HG02973 (cell line): Measurements from ENCODE around the gene AFP.

Source experiments
- ATAC-seq: cut with Tn5 transposase; IDR thresholded peaks from one replicate; pipeline ENCODE4 v1.9.1; 2021; ENCODE audit warnings: moderate library complexity; ENCODE audit not compliant: unreplicated experiment

The AFP gene

DNA sequence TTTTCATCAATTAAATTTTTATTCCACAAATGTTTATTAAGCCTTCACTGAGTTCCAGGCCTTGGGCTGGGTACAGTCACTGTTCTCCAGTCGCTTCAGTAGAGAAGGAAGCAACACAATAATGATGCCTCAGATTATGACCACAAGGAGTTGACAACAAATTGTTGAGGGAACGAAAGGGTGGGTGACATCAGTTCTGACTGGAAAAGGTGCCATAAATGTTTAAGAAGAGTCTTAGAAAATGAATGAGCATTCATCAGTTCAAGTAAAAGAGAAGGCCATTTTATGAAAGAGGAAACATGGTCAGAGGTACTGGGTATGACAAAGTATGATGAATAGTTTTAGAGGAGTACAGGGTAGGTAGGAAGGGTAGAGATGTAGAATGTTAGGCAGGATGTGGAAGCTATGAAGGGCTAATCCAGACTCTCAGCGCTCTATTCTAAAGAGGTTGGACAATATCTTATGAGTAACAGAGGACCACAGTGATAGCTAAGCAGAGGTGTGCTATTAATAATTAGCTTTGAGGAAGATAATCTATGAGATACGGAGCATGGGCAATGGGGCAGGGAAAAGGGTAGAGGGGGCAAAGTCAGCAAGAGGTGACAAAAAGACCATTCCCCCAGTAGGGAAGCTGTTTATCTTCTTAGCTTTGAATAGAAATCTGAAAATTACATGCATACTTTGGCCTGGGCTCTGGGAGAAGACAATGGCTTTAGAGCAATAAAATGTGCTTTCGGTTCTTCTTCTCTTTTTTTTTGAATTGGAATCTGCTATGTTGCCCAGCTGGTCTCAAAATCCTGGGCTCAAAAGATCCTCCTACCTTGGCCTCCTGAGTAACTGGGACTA lies 20.4 kb downstream of the AFP start:
- no peak for ATAC-seq

DNA sequence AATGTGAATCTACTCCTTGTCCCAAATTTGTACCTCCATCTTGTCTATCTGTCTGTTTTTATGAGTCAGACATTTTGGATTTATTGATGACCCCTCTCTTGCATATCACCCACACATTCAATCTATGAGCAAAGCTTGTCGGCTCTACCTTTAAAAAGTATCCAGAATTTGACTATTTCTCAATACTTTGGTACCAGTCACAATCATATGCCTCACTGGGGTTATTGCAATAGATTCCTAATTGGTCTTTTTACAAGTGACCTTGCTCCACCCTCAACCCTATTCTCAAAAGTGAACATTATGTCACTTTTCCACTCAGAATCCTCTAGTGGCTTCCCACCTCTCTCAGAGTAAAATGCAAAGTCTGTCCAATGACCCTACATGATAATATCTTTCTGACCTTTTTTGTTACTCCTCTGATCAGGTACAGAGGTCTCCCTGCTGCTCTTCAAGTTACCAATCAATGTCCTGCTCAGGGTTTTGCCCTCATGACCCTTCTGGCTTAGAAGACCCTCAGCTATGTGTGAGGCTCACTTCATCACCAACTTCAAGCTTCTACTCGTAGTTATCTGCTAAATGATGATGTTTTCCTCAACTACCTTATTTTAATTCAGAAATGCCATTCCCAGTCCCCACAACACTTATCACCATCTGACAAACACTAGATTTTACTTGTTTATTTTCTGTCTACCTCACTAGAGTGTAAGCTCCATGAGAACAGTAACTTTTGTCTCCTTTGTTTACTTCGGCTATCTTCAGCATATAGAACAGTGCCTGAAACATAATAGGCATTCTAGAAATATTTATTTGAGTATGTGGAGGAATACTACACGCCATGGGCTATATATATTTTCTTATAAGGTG lies 22.4 kb downstream of the AFP start:
- ATAC-seq: no peak

DNA sequence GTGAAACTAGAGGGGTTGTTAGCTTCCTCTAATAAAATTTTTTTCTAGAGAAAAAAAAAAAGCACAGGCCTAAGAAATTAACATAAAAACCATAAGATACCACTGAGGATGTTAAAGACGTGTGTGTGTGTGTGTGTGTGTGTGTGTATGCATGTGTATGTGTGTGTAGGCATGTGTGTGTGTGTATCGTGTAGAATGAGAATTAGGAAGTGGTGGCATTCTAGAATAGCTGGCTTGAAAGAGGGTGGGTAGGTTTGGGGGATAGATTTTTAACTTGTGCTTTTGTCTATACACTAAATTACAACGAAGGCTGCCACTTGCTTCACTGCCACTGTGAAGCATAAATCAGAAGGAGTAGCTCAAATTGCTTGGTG lies 23.0 kb downstream of the AFP start:
- no peak for ATAC-seq

DNA sequence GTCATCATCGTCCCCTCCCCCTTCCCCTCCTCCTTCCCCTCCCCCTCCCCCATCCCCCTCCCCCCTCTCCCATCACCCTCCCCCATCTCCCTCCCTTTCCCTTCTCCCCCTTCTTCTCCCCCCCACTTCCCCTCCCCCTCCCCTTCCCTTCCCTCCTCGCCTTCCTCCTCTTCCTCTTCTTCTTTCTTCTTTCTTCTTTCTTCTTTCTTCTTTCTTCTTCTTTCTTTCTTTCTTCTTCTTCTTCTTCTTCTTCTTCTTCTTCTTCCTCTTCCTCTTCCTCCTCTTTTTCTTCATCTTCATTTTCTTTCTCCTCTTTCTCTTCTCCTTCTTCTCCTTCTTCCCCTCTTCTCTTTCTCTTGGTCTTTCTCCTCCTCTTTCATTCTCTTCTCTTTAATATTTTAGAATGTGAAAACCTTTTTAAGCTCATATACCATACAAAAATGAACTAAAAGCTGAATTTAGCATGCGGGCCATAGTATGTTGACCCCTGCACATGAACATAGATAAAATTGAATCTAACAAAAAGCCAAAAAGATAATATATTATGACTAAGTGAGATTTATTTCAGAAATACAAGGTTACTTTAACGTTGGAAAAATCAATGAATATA lies 25.0 kb downstream of the AFP start:
- ATAC-seq: no peak

DNA sequence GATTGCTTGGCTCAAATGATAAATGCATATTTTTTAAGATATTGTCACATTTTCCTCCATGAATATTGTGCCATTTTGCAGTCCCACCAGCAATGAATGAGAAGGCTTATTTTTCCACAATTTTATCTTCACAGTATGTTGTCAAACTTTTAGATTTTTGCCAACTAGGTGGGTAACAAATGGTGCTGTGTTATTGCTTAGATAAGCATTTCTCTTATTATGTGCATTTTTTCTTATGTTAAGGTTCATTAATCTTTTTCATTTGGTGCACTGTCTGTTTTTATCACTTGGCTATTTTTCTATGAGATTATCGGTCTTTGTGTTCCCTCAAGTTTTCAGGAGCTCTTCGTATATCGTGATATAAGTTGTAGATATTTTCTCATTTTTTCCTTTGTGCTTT lies 32.1 kb downstream of the AFP start:
- no peak for ATAC-seq

DNA sequence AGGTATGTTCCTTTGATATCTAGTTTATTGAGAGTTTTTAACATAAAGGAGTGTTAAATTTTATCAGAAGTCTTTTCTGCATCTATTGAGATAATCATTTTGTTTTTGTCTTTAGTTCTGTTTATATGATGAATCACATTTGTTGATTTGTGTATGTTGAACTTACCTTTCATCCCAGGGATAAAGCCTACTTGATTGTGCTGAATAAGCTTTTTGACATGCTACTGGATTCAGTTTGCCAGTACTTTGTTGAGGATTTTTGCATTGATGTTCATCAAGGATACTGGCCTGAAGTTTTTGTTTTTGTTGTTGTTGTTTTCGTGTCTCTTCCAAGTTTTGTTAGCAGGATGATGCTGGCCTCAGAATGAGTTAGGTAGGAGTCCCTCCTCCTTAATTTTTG lies 34.7 kb downstream of the AFP start:
- no peak for ATAC-seq

DNA sequence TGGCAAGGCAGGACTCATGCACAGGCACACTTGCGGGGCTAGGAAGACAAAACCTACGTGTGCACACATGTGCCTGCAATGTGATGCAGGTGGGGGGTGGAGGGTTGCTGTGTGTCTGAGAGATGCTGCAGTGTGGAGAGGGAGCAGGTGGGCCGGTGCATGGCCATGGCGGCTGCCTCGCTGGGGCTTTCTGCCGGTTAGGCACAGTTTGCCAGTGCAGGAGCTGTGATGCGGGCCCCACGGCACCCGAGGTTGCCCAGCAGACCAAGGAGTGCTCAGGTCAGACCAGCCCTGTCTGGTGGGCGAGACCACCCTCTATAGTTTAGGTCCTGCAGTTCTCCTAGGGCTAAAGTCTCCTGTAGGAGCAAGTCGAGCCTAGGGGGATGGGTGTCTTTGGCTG lies 41.2 kb downstream of the AFP start:
- ATAC-seq: no peak

DNA sequence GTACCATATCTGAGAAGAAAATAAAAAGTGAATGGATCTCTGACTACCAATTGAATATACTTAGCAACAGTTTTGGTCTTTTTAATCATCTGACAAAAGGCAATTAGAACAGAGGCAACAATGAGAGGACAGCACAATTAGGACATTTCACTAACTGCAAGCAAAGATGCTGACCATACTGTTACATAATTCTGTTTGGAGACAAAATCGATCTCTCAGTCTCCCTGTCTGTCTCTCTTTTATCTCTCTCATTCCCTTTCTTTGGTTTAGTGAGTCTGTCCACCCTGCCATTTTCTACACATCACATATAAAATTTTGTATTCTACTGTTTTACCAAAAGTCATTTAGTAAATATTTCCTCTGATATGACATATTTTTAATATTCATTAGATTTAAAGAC lies 43.3 kb downstream of the AFP start:
- ATAC-seq: no peak

DNA sequence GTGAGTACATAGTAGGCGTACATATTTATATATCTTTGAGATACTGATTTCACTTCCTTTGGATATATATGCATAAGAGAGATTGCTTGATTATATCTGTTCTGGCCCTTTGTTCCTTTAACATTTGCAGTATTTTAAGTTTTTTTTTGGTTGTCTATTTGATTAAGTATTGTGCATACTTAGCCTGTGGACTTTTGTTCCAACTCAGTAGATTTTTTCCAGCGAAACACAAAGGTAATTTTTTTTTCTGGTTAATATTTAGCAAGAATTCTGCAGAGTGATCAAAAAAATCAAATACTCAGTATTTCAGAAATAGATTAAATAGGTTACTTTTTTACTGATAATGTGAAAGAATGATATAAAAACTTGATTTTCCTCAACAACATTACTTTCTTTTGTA lies 45.3 kb downstream of the AFP start, which contains the start of gene AFM:
TSS of gene AFM (plus strand) at position 388 of the 400 bp plus-strand sequence. CDS start 31 bp downstream, outside the sequence.
- ATAC-seq: no peak

DNA sequence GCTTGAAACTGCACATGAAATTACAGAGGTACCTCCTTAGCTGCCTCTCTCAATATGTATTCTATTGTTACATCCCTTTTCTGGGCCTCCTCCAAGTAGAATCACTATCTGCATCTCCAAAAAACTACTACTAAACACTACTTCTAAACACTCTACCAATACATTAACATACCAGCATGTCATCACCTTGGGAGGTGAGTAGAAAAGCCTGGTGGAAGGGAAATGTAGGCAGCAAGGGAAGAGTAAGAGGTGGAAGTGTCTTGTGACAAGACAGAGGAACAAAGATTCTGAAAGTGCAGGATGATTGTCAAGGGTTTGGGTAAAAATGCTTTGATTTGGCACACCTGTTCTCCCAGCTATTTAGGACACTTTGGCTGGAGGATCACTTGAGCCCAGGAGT lies 49.1 kb downstream of the AFP start:
- no peak for ATAC-seq

DNA sequence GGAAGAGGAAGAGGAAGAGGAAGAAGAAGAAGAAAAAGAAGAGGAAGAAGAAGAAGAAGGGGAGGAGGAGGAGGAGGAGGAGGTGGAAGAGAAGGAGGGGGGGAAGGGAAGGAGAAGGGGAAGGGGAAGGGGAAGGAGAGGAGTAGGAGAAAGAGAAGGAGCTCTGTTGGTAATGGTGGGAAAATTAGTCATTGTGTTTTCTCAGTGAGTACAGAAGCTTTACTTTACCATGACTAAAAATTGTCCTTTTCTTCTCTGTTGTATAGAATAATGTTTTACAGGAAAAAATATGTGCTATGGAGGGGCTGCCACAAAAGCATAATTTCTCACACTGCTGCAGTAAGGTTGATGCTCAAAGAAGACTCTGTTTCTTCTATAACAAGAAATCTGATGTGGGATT lies 49.6 kb downstream of the AFP start:
- no peak for ATAC-seq

DNA sequence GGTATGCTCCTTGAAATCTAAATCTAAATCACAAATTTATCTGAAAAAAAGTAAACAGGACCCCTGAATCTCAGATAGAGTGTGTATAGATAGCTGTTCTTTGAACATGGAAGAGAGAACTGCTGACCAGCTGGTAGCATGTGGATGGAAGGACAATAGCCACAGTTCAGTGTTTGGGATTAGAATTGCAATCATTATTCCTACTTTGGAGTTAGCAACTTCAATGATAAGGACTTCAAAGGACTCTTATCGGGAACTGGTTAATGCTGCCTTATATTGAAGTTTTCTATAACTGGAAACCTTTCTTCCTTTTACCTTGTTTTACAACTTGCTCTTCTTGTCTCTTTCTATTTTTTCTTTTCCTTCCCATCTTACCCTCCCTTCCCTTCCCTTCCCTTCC lies 50.5 kb downstream of the AFP start:
- no peak for ATAC-seq

DNA sequence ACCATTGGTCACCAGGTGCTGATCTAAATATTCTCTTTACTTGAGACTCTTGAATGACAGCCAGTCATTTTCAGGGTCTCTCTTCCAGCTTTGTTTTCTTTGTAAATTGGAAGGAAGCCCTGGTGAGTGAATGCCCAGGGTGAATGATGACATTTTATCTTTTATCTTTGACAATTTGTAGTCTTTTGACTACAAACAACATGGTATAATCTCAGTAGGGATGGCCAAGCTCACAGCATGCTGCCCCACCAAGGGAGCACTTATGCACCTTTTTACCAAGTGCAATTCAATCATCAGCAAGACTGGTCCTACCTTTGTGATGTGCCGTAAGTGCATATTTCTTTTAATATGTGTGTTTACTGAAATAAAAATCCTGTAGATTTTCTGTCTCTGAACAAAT lies 51.2 kb downstream of the AFP start:
- ATAC-seq: no peak

DNA sequence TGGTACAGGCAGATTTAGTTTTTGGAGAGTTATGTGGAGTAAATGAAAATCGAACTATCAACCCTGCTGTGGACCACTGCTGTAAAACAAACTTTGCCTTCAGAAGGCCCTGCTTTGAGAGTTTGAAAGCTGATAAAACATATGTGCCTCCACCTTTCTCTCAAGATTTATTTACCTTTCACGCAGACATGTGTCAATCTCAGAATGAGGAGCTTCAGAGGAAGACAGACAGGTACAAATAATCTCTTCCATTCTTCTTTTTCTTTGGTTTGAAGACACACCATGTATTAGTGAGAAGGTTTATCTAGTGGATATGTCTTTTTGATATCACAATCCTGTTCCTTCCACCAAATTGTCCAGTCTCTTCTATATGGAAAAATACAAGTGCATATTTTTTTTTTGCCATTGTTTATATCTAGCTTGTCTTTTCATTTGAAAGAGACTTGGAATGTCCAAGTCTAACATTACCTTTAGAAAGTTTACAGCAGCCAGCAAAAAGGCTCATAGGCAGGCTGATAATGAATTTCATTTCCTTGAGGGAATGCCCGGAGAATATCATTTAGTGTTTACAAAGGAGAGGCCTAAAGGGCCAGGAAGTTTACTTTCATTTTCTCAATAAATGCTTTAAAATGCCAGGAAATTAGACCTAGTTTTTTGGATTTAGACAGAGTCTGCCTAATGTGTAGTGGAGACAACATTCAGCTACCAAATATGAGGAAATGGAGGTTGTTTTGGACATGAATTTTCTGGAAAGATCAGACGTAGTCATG lies 64.2 kb downstream of the AFP start:
- no peak for ATAC-seq

DNA sequence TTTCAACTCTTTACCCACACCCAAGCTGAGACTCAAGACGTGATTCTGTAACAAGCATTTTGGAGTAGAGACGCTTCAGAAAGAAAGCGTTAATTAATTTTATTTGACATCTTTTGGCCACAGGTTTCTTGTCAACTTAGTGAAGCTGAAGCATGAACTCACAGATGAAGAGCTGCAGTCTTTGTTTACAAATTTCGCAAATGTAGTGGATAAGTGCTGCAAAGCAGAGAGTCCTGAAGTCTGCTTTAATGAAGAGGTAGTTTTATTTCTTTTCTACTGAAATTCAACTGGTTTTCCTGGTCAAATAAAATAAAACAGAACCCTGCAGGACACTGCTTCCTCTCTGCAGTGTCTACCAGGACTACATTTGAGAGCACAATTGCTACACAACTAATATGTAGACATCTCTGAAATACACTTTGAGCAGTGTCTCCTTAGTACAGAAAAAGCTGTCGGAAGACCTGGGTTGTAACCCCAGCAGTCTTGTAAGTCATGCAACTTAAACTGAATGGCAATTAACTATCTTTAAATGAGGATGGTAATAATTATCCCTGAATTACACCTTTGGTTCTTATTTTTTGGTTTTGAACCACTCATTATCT lies 65.7 kb downstream of the AFP start:
- no peak for ATAC-seq

DNA sequence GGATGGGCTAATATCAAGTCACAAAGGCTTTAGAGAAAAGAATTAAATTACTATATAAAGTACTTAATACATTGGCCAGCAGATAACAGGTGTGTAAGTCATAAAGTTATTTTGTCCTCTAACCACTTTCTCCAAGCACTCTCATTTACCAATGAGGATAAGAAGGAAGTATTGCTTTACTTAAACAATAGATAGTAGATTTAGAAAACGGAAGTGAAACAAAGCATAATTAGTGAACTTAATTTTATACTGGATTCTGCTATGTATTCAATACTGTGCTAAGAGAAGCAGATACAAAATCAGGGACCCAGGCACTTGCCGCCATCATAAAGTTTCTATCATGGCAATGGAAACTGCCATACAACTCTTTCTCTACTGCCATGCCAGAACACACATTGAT lies 69.5 kb downstream of the AFP start:
- no peak for ATAC-seq
